Right hindlimb (tissue), 1 donor: ENCODE results near the gene BSG.

Experiments
- DNase-seq: peaks from one replicate; pipeline ENCODE4 v3.0.0-alpha.2; 2018

BSG gene

DNA sequence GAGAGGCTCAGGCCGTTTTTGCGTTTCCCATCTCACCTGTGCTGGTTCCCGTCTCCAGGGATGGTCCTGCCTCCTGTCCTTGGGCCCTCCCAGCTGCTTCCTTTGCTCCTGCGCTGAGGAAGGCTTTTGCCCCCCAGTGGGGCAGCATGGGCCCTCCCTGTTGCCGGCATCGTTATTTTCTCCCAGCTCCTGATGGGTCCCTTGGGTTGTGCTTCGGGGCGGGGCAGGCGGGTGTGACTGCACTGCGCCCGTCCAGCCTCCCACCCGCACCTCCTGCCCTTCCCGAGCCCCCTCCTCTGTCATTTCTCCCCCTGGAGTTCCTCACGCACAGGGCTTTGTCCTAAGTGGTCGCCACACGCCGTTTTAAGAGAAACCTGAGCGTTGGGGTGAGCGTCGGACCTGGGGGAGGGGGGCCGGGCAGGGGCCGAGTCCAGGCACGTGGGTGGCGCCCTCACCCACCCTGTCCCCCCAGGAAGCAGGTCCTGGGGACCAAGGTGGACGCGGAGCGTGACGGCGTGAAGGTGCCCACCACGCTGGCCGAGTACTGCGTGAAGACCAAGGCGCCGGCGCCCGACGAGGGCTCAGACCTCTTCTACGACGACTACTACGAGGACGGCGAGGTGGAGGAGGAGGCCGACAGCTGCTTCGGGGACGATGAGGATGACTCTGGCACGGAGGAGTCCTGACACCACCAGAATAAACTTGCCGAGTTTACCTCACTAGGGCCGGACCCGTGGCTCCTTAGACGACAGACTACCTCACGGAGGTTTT, 31.3 kb upstream of the BSG start:
- peak; percentile 14 for DNase-seq

DNA sequence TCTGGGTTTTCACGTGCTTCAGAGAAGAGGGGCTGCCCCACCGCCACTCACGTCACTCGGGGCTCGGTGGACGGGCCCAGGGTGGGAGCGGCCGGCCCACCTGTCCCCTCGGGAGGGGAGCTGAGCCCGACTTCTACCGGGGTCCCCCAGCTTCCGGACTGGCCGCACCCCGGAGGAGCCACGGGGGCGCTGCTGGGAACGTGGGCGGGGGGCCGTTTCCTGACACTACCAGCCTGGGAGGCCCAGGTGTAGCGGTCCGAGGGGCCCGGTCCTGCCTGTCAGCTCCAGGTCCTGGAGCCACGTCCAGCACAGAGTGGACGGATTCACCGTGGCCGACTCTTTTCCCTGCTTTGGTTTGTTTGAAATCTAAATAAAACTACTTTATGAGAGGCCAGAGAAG, 30.7 kb upstream of the BSG start:
- DNase-seq = peak; percentile 17

DNA sequence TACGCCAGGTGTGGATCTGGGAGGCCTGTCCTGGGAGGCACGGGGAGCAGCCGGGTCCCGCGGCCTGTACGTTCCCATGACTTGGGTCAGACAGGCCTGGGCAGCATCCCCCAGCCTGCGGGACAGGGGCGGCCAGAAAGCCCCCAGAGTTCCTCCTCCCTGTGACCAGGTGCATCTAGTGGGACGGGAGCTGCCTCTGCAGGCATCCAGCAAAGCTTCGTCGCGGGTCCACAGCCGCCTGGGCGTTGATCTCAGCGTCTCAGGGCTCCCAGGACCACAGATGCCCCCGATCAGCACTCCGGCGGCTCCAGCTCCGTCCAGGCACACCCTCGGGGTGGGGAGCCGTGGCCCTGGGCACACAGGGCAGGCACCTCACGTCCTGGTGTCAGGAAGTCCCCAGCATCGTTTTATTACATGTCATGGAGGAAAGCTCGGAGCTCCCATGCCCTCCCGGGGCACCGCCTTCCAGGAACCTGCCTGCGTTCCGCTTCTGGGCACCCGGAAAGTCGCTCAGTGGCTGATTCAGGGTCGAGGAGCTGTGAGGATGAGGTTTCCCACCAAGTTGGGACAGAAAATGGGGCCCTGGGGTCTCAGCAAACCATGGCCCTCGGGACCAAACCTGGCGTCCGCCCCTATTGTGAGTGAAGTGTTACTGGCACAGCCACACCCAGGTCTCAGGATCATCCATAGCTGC, 30.1 kb upstream of the BSG start:
- DNase-seq = peak; percentile 18

DNA sequence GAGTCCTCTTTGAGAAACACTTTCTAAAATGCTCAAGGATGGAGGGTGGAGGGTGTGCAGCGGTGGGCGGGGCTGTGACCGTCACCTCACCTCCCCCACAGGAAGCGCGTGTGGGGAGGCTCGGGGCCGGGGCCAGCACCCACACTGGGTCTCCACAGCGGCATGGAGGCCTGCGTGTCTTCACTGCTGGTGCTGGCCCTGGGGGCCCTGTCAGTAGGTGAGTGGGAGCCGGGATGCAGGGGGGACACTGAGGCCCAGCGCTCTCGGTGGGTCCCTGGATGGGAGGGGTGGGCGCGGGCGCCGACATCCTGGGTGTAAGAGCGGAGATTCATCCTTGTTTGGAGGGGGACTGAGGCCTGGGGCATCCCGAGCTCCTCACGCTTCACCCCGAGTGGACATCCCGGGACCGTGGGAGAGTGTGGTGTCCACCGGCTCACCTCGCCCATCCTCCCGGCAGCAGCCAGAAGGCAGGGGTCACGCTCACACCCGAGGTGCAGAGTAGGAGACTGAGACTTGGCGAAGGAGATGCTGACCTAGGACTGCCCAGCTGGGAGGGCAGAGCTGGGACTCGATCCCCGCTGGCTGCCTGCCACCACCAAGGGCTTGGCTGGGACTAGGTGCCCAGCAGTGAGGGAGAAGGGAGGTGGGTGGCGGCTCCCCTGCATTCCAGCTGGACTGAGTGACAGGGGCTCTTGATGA, 28.3 kb upstream of the BSG start, which contains the start of gene GZMM:
GZMM (plus strand) TSS at position 144 of the 699 bp plus-strand sequence; CDS start at position 163, 19 bp downstream.
- DNase-seq = no peak

DNA sequence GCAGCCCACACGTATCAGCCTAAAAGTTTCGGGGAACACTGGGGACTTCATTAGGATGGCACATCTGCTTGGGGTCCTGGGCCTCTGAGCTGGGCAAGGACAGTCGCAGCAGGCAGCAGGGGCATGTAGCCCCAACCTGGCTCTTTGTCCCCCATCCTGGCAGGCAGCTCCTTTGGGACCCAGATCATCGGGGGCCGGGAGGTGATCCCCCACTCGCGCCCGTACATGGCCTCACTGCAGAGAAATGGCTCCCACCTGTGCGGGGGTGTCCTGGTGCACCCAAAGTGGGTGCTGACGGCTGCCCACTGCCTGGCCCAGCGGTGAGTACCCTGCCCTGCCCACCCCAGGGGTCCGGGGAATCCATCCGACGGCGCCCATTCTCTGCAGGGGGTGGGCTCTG, 25.3 kb upstream of the BSG start:
- no peak for DNase-seq

DNA sequence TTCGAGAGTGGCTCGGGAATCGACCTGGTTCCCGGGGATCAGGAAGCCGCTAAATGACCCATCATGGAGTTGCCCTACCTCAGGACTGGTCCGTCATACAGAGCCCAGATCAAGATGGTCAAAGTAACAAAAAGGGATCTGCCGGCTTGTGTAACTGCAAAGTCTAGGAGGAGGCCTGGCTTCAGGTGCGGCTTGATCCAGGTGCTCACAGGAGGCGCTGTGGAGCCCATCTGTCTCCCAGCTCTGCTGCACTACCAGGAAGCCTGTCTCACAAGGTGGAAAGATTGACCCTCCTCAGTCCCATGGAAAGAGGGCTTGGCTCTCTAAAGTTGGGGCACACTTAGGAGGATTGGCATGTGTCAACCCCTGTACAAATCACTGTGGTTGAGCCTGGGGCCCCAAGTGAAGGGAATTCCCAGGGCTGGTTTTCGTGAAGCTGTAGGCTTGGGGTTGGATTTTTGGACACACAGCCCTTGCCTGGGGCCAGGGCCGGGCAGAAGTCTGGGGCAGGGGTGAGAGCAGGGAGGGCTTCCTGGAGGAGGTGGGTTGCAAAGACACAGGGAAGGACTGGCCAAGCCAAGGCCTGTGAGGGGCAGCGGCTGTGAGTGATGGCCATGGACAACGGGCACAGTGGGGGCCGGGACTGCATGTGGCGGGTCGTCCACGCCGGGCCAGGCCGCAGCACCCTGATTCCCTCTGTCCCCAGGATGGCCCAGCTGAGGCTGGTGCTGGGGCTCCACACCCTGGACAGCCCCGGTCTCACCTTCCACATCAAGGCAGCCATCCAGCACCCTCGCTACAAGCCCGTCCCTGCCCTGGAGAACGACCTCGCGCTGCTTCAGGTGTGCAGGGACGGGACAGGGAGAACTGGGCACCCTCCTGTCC, 24.3 kb upstream of the BSG start:
- peak; percentile 21 for DNase-seq

DNA sequence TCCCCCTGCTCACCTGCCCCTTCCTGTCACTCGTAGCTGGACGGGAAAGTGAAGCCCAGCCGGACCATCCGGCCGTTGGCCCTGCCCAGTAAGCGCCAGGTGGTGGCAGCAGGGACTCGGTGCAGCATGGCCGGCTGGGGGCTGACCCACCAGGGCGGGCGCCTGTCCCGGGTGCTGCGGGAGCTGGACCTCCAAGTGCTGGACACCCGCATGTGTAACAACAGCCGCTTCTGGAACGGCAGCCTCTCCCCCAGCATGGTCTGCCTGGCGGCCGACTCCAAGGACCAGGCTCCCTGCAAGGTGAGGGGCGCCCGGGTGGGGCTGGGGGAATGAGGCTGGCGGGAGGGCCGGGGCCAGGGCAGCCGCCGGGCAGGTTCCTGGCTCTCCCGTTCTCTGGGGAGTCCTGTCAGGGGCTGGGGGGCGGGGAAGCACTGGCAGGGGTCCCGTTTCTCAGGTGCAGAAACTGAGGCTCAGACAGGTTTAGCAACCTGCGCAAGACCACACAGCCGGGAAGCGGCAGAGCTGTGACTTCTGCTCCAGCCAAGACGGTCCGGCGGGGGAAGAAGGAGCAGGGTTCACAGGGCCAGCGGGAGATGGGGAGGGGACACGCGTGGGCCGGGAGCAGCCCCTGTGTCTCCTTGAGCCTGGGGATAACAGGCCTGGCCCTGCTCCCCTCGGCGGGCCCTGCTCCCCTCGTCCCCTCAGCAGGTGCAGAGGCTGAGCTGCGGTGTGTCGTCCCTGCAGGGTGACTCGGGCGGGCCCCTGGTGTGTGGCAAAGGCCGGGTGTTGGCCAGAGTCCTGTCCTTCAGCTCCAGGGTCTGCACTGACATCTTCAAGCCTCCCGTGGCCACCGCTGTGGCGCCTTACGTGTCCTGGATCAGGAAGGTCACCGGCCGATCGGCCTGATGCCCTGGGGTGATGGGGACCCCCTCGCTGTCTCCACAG, 23.2 kb upstream of the BSG start:
- peak; percentile 16 for DNase-seq

DNA sequence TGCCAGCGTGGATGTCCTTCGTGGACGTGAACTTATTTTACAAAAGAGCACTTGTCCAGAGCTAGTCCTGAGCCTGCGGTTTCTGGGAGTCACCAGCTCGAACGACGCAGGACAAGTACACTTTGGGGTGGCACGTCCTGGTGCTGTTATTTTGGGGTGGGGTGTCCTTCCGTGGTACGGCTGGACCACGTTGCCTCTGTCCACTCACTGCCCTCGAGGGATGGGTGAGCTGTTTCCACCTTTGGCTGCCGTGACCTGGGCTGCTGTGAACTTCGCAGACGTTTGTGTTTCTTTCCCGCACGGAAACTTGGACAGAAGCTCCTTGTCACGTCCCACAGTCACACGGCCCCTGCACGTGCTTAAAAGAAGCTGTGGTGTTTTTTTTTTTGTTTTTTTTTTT, 17.6 kb upstream of the BSG start:
- no peak for DNase-seq

DNA sequence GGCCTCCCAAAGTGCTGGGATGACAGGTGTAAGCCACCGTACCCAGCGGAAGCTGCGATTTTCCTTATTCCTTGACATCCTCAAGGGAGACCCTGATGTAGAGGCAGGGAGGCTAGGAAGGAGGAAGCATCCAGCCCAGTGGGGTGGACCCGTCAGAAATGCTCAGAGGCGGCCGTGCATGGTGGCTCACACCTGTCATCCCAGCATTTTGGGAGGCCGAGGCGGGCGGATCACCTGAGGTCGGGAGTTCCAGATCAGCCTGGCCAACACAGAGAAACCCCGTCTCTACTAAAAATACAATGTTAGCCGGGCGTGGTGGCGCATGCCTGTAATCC, 17.0 kb upstream of the BSG start:
- DNase-seq = no peak

DNA sequence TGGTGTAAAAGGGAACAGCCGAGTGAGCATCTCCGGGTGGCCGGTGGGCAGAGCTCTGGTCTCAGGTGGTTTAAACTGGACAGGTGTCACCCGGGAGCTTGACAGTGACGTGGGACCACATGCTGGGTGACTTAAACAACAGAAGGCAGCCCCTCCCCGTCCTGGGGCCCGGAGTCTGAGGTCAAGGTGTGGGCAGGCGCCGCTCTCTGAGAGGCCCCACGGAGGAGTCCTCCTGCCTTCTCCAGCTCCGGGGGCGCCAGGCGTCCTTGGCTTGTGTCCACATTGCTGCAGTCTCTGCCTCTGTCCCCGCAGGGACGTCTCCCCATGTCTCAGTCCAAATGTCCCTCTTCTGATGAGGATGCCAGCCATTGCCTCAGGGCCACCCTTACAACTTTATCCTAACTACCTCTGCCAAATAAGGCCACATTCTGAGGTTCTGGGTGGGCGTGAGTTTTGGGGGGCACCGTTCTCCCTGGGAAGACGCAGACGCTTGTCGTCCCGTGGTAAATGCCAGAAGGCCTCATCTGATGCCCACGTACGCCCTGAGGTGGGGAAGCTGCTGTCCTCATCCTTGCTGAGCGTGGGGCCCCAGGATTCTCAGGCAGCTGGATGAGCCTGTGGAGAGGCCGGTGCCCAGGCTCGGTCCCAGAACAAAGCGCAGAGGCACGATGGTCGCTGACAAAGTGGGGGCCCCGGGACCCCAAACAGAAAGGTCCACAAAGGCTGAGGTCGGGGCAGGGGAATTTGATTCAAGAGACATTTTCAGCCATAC, 15.6 kb upstream of the BSG start:
- DNase-seq = peak; percentile 10

DNA sequence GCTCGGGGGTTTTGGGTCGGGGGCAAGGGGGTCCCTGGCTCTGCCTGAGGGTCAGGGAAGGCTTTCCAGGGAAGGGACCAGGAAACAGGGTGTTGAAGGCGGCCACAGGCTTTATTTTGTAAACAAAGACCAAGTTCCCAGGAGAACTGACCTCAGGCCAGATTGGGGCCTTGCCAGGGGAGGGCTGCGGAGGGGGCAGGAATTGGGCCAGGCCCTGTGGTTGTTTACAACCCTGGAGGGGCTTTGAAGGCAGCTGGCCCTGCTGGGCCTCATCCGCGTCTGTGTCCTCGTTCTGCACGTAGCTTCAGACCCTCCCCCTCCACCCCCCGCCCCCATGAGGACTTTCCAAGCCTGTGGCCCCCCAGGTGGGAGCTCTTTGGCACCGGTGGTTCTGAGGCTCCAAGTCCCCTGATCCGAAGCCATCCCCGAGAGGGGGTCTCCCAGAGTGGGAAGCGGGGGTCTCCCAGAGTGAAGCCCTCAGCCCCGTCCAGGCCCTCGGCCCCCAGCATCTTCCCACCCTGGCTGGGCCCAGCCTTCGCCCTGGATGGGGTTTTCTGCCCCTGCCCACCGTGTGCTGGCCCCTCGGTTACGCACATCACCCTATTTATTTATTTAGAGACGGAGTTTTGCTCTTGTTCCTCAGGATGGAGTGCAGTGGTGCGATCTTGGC, 13.5 kb upstream of the BSG start:
- DNase-seq = peak; percentile 45

DNA sequence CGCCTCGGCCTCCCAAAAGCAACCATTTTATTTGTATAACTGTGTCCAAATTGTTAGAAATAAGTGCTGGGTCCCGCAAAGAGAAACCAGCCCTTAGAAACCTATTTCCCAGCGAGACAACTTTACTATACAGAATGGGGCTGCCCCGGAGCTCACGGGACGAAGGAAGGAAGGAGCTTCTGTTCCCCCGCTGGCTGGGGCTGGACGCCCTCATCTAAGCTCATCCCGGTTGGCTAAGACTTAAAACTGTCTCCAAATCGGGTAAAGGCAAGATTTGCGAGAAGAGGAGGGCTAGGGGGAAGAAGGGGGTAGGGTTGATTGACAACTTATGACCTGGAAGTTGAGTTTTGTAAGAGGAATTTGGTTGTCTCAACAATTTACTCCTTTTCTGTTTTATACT, 12.3 kb upstream of the BSG start:
- DNase-seq = no peak

DNA sequence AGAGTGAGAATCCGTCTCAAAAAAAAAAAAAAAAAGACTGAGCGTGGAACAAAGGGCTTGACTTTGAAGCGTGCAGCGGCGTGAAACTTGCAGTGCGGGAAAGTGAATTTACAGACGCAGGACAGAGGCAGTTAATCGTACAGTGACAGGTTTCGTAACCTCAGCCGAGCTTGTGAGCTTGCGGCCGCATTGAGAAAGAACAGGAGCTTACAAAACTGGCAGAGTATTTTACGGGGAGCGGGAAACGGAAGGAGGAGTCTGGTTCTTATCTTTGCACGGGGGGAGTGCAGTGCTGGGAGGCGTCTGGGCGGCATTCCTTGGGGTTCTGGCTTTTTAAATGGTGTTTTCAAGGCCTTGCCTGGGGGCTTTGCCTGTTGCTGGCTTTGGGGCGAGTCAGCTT, 6.0 kb upstream of the BSG start:
- peak; percentile 24 for DNase-seq

DNA sequence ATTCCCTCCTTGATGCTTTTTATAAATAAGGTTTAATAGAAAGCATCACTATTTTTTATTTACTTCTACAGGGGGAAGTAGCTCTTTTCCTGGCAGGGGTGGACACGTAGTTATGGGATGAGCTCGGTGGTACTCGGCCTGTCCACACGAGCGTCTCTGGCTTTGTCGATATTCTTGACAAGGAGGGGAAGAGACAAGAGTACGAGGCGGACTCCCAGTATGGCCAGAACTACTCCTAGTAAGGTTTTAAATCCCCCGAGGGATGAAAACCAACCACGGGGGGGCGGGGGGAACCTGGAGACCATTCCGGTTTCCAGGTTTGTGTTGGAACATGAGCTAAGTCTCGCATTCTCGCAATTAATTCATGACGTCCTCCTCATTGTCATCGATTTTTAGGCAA, 5.6 kb upstream of the BSG start:
- DNase-seq = peak; percentile 12

DNA sequence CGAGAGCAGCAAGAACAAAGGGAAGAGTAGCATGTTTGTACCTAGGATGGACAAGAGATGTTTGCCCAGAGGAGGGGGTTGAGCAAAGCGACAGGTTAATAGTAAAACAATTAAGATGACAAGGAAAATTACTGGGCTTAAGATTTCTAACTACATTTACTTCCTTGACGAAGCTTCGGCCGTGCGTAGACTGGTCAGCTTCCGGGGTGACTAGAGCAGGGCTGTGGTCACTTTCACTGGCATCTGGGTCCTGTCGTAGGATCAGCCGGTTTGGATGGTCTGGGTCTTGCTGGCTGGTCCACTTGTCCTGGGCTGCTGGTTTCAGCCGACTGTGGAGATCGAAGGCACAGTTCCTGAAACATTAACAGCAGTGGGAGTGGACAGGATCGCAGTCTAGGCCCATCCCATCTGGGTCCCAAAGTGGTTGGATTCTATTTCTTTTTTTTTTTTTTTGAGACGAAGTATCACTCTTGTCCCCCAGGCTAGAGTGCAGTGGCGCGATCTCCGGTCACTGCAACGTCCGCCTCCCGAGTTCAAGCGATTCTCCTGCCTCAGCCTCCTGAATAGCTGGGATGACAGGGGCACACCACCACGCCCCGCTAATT, 5.0 kb upstream of the BSG start:
- DNase-seq = peak; percentile 8

DNA sequence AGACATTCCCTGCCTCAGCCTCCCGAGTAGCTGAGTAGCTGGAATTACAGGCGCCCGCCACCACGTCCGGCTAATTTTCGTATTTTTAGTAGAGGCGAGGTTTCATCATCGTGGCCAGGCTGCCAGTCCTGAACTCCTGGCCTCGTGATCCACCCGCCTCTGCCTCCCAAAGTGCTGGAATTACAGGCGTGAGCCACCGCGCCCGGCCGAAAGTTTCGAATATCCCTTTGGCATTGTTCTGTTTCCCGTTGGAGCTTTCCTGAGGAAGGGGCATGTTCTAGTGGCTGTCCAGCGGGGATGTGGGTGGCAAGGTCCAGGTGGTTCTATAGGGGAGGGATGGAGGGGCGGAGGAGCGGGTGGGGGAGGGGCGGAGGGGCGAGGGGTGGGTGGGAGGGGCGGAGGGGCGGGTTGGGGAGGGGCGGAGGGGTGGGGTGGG, 2.1 kb upstream of the BSG start:
- peak; percentile 24 for DNase-seq

DNA sequence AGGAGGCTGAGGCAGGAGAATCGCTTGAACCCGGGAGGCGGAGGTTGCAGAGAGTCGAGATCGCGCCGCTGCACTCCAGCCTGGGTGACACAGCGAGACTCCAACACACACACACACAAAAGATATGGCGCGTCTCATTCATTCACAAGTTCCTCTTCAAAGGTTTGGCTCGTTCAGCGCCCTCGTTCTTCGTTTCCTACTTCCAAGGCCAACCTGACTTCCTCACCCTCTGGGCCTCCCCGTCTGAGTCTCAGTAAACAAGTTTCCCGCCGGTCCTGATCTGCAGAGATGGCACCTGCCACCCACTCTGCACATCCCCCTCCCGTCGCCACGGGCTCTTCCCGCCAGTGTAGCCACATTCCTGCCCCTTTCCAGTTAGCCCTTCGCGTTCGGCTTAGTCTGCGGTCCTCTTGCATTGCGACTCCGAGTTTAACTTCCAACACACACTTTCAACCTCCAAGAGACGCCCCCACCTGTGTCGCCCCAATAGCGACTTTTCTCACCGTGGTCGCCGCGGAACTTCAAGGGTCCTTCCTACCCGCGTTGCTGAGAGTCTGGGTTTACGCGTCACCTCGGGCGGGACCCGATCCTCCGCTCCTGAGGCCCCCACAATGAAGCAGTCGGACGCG, 1.3 kb upstream of the BSG start:
- peak; percentile 13 for DNase-seq

DNA sequence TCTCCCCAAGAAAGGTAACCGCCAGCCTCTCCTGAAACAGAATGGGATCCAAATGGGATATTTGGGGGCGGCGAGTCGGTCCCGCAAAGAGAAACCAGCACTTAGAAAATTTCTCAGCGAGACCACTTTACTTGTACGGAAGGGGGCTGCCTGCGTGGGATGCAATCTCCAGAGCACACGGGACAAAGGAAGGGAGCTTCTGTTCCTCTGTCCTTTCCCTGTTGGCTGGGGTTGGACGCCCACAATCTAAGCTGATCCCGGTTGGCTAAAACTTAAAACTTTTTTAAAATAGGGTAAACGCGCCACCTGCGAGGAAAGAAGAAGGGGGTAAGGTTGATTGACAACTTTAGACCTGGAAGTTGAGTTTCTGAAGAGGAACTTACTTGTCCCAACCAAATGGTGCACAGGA, 826 bp upstream of the BSG start:
- no peak for DNase-seq
